ENCODE results near the gene PRDM8.
A peak's percentile ranks its signal among the peaks of the same experiment; 100 is the strongest.
"Not testable (repeated sequence)": the region's sequence is repeated elsewhere in the genome, so short reads cannot be mapped to it uniquely, and the experiment has no call there.

The PRDM8 gene

GRCh38 chr4:80231180-80231579 is 33.9 kb downstream of the PRDM8 start:
- DNase-seq, result no peak

- DNase-seq, result no peak
These were observed 35.5 kb downstream of the PRDM8 start for GRCh38 chr4:80232707-80233370.

DNA sequence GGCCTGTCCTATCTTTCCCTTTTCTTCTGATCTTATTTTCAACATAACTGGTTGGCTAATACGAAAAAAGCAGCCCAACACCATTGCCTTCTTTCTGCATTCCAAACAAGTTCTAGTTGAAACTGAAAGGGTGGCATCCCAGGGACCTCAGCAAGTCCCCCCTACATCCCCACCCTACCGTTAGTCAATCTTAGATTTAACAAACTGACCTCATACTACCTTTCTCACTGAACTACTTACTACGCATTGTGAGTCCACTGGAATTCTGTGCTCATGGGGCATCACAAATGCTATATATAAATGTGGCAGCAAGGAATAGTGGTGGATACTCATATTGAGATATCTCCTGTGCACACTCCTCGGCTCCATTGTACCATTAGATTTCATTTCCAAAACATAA is 36.1 kb downstream of the PRDM8 start:
- no peak for DNase-seq

- DNase-seq, result no peak
These were observed 38.1 kb downstream of the PRDM8 start for GRCh38 chr4:80235451-80235850.

DNA sequence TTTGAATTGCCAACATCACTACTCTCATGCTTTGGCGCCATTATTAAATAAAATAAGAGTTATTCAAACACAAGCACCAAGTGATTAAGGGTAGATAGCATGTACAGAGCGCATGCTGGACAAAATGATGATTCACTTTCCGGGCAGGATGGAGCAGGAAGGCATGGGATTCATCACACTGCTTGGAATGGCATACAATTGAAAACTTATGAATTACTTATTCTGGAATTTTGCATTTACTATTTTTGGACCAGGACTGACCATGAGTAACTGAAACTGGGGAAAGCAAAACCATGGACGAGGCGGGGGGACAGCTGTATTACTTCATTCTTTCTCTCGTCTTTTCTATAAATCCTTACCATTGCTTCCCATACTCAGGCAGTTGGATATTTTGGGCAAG is 40.7 kb downstream of the PRDM8 start:
- no peak for DNase-seq

DNA sequence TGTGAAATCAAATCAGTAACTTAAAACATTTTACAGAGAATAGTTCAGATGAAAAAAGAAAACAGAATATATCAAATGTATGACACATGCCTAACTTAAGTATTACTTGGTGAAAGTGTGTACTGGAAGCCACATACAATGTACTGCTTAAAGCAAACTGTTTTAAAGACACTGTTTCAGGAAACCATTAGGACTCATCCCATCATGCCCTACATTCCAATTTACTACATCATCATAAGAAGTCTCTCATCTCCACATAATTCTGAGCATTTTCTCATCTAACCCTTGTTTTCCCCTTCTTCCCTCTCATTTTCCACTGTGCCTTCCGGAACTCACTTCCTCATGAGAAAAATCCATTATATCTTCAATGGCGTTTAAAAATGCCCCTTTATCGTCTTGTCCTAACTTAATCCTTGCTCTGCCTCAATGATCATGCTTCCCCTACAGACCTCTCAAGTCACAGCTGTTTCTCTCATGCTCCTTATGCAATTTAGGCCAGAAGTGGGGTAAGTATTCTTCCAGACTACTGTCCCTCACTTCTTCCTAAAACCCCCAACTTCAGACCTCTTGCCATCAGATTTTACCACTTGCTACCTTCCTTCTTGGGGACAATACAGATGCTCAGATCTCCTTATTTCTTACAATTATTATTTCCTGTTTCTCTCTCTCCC is 42.3 kb downstream of the PRDM8 start:
- no peak for DNase-seq

DNA sequence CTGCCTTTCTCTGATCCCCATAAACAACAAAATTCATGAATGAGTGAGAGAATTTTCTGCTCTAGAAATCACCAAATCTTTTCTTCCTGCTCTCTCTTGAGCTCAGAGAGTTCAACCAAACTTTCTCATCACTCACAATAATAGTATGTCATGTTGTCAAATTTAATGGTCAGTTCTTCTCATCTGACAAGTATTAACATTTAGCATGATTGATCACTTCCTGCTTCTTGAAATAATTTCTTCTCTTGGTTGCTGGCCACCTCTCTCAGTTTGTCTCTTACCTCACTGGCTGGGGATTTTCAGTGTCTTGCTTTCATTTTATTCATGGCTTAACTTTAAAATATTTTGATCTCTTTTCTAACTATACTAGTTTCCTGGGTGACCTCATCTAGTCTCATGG is 43.7 kb downstream of the PRDM8 start:
- no peak for DNase-seq

DNA sequence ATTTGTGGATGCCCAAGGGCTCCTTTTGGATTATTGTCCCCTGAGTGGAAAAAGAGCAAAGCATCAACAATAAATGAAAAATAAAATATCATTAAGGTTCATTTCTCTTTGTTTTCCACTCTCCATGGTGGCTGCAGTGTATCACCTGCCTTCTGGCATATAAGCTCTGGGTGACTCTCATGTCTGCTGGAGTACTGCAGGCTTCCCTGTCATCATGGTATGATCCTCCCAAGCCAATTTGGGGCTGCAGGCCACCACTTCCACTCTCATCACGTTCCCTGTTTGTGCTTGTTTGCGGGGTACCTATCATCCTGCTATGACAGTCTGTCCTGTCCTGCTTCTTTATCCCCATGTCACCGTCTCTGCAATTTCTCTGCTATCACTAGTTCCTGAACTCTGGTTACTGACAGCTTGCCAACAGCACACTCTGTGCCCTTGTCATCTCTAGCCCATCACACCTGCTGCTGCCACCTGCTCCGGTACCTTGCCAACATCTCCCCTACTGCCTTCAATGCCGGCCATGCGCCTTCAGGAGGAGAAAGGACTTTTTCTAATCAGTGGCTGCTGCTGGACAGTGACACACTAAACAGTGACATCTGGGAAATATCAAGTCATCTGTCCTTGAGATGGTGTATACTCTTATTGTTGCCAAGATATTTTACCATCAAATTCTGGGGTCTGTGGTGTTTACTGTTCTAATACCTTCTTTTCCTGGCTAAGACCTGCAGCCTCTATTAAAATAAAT is 46.1 kb downstream of the PRDM8 start:
- peak; percentile 83 for DNase-seq

GRCh38 chr4:80247484-80247883 is 50.2 kb downstream of the PRDM8 start:
- DNase-seq, result not testable (repeated sequence)

DNA sequence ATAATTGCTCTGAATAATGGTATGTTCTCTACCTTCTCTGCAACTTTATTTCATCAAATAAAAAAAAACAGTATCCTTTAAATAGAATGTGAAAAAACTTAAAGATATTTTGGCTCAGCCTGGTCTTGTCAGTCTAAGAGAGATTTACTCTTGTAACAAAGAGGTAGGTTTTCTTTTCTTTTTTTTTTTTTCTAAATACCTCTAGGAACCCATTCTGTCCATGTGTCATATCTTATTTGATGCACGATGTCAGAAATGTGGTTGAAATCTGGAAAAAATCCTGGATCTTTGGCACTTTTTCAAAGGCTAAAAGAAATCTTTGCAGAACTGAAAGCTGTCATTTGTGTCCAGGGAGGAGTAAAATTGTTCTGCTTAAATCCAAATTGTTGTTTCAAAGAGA is 51.8 kb downstream of the PRDM8 start:
- no peak for DNase-seq

- no peak for DNase-seq
These were observed 55.1 kb downstream of the PRDM8 start for GRCh38 chr4:80252427-80252826.

GRCh38 chr4:80252953-80253352 is 55.6 kb downstream of the PRDM8 start:
- no peak for DNase-seq

DNA sequence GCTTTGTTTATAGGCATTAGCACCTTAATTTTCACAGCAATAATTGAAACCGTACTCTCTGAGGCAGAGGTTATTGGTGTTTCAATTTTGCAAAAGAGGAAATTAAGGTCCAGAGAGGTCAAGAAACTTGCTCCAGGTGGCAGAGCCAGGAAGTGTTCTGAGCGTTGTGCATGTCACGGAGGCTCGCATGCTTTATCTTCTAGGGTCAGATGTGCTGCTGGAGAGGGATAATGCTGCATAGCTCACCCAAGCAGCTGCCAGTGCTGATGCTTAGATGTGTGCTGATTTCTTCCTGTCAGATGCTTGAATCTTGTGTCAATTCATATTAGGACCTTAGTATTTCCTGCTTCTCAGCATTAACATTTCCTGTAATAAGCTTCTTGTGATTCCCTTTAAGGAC is 56.2 kb downstream of the PRDM8 start:
- DNase-seq, result no peak

Measured in NCI-H2171 treated with DMSO at 0.1 percent for 48 hours (cell line).